Measurements from ENCODE around the gene L3MBTL1. TPM values are rescaled to one million over a fixed set of nuclear protein-coding genes. Genes with fewer than 3 reads are reported as not detected.
"Not testable (repeated sequence)": the region's sequence is repeated elsewhere in the genome, so short reads cannot be mapped to it uniquely, and the experiment has no call there.

Gene L3MBTL1
- total RNA-seq, 2 experiments from 2014 or later = 5.6 to 6.7 TPM

GRCh38 chr20:43465625-43465943 is 41.9 kb upstream of the L3MBTL1 start:
- peak; percentile 12 for ATAC-seq
- DNase-seq = no peak
- peaks cover 13% of the 10 kb centered on the region for H3K4me1 Mint-ChIP-seq (ENCODE audit: low read depth)
- H3K27ac Mint-ChIP-seq = no peak overlapping the region
- ChIA-PET CTCF (interaction anchor here (1.0 kb wide), 1 partner anchor 17 kb away, joined by 4 read pairs; no protein-coding TSS in a partner anchor), POLR2A (interaction anchor here (1.6 to 2.2 kb wide), 3 partner anchors 8 to 104 kb away, joined by 4 to 12 read pairs (median 7); partner anchors contain the start of gene SRSF6)
- H3K9me3 Mint-ChIP-seq (ENCODE audit: insufficient read depth) = no peaks in the 10 kb centered on the region
- H3K36me3 Mint-ChIP-seq (ENCODE audit: low read depth) = peaks cover 61% of the 10 kb centered on the region
- H3K27me3 Mint-ChIP-seq (ENCODE audit: low read depth) = no peaks in the 10 kb centered on the region
- H3K4me3 Mint-ChIP-seq = no peak overlapping the region

GRCh38 chr20:43467589-43467988 is 39.9 kb upstream of the L3MBTL1 start:
- ATAC-seq = no peak
- Mint-ChIP-seq H3K27ac (no peak overlapping the region), H3K27me3 (ENCODE audit: low read depth) (no peaks in the 10 kb centered on the region), H3K4me3 (no peak overlapping the region), H3K36me3 (ENCODE audit: low read depth) (peaks cover 47% of the 10 kb centered on the region), H3K9me3 (ENCODE audit: insufficient read depth) (no peaks in the 10 kb centered on the region), H3K4me1 (ENCODE audit: low read depth) (peaks cover 3% of the 10 kb centered on the region)
- POLR2A ChIA-PET = no interaction called here
- no peak for DNase-seq
- CTCF ChIA-PET = interaction anchor here (1.7 kb wide), 1 partner anchor 19 kb away, joined by 5 read pairs; no protein-coding TSS in a partner anchor

GRCh38 chr20:43472671-43473380 is 34.7 kb upstream of the L3MBTL1 start:
- H3K9me3 Mint-ChIP-seq (ENCODE audit: insufficient read depth) = no peaks in the 10 kb centered on the region
- H3K4me1 Mint-ChIP-seq (ENCODE audit: low read depth) = peaks cover 4% of the 10 kb centered on the region
- ChIA-PET POLR2A (no interaction called here), CTCF (no interaction called here)
- no peak for DNase-seq
- no peak for ATAC-seq
- peaks cover 8% of the 10 kb centered on the region for H3K27me3 Mint-ChIP-seq (ENCODE audit: low read depth)
- H3K36me3 Mint-ChIP-seq (ENCODE audit: low read depth) = peaks cover 5% of the 10 kb centered on the region
- no peak overlapping the region for H3K4me3 Mint-ChIP-seq
- H3K27ac Mint-ChIP-seq = no peak overlapping the region

GRCh38 chr20:43473381-43473704 is 34.2 kb upstream of the L3MBTL1 start:
- DNase-seq (no peak), ATAC-seq (no peak)
- no peak overlapping the region for H3K27ac Mint-ChIP-seq
- CTCF ChIA-PET = no interaction called here
- H3K4me1 Mint-ChIP-seq (ENCODE audit: low read depth) = peaks cover 4% of the 10 kb centered on the region
- peaks cover 13% of the 10 kb centered on the region for H3K27me3 Mint-ChIP-seq (ENCODE audit: low read depth)
- H3K4me3 Mint-ChIP-seq = no peak overlapping the region
- peaks cover 5% of the 10 kb centered on the region for H3K36me3 Mint-ChIP-seq (ENCODE audit: low read depth)
- H3K9me3 Mint-ChIP-seq (ENCODE audit: insufficient read depth) = no peaks in the 10 kb centered on the region
- POLR2A ChIA-PET = no interaction called here

GRCh38 chr20:43477193-43477592 is 30.3 kb upstream of the L3MBTL1 start:
- H3K9me3 Mint-ChIP-seq (ENCODE audit: insufficient read depth) = no peaks in the 10 kb centered on the region
- H3K4me3 Mint-ChIP-seq = no peak overlapping the region
- POLR2A ChIA-PET = interaction anchor here (1.2 to 1.7 kb wide), 2 partner anchors 11 to 19 kb away, joined by 6 to 7 read pairs; partner anchors contain the start of gene SRSF6
- no peaks in the 10 kb centered on the region for H3K36me3 Mint-ChIP-seq (ENCODE audit: low read depth)
- no peak overlapping the region for H3K27ac Mint-ChIP-seq
- CTCF ChIA-PET = interaction anchor here (0.9 kb wide), 1 partner anchor 20 kb away, joined by 3 read pairs; the partner anchor contains the start of gene SRSF6
- ATAC-seq (no peak), DNase-seq (no peak)
- peaks cover 21% of the 10 kb centered on the region for H3K27me3 Mint-ChIP-seq (ENCODE audit: low read depth)
- H3K4me1 Mint-ChIP-seq (ENCODE audit: low read depth) = peaks cover 4% of the 10 kb centered on the region

- no peak for ATAC-seq
- no peaks in the 10 kb centered on the region for H3K36me3 Mint-ChIP-seq (ENCODE audit: low read depth)
- peaks cover 21% of the 10 kb centered on the region for H3K27me3 Mint-ChIP-seq (ENCODE audit: low read depth)
- H3K27ac Mint-ChIP-seq = no peak overlapping the region
- no peak for DNase-seq
- ChIA-PET POLR2A (interaction anchor here (1.2 to 1.7 kb wide), 2 partner anchors 11 to 20 kb away, joined by 6 to 7 read pairs; partner anchors contain the start of gene SRSF6), CTCF (interaction anchor here (0.9 kb wide), 1 partner anchor 20 kb away, joined by 3 read pairs; the partner anchor contains the start of gene SRSF6)
- H3K4me3 Mint-ChIP-seq = no peak overlapping the region
- H3K4me1 Mint-ChIP-seq (ENCODE audit: low read depth) = peaks cover 4% of the 10 kb centered on the region
- no peaks in the 10 kb centered on the region for H3K9me3 Mint-ChIP-seq (ENCODE audit: insufficient read depth)
Measured at GRCh38 chr20:43477619-43478018, 29.9 kb upstream of the L3MBTL1 start.

GRCh38 chr20:43490038-43490437 is 17.5 kb upstream of the L3MBTL1 start:
- Mint-ChIP-seq H3K9me3 (ENCODE audit: insufficient read depth) (no peaks in the 10 kb centered on the region), H3K27me3 (ENCODE audit: low read depth) (peaks cover 8% of the 10 kb centered on the region), H3K27ac (no peak overlapping the region), H3K4me1 (ENCODE audit: low read depth) (peaks cover 3% of the 10 kb centered on the region), H3K4me3 (no peak overlapping the region), H3K36me3 (ENCODE audit: low read depth) (no peaks in the 10 kb centered on the region)
- no peak for DNase-seq
- ChIA-PET CTCF (interaction anchor here (1.7 kb wide), 1 partner anchor 41 kb away, joined by 4 read pairs; no protein-coding TSS in a partner anchor), POLR2A (no interaction called here)
- no peak for ATAC-seq

- Mint-ChIP-seq H3K36me3 (ENCODE audit: low read depth) (no peaks in the 10 kb centered on the region), H3K9me3 (ENCODE audit: insufficient read depth) (no peaks in the 10 kb centered on the region), H3K4me1 (ENCODE audit: low read depth) (peaks cover 3% of the 10 kb centered on the region), H3K4me3 (no peak overlapping the region), H3K27me3 (ENCODE audit: low read depth) (peaks cover 8% of the 10 kb centered on the region), H3K27ac (no peak overlapping the region)
- ChIA-PET POLR2A (no interaction called here), CTCF (no interaction called here)
- DNase-seq (no peak), ATAC-seq (no peak)
Measured at GRCh38 chr20:43492101-43492500, 15.4 kb upstream of the L3MBTL1 start.

GRCh38 chr20:43495388-43495787 is 12.1 kb upstream of the L3MBTL1 start:
- no peak for DNase-seq
- H3K4me1 Mint-ChIP-seq (ENCODE audit: low read depth) = peaks cover 3% of the 10 kb centered on the region
- H3K27ac Mint-ChIP-seq = no peak overlapping the region
- no peak for ATAC-seq
- ChIA-PET CTCF (no interaction called here), POLR2A (no interaction called here)
- H3K36me3 Mint-ChIP-seq (ENCODE audit: low read depth) = no peaks in the 10 kb centered on the region
- no peak overlapping the region for H3K4me3 Mint-ChIP-seq
- H3K9me3 Mint-ChIP-seq (ENCODE audit: insufficient read depth) = no peaks in the 10 kb centered on the region
- H3K27me3 Mint-ChIP-seq (ENCODE audit: low read depth) = peaks cover 3% of the 10 kb centered on the region

GRCh38 chr20:43502021-43502420 is 5.5 kb upstream of the L3MBTL1 start:
- CTCF ChIA-PET, POLR2A ChIA-PET, ATAC-seq: not testable (repeated sequence)

GRCh38 chr20:43506238-43506637 is 1.3 kb upstream of the L3MBTL1 start:
- no peak overlapping the region for H3K4me3 Mint-ChIP-seq
- no peak overlapping the region for H3K27ac Mint-ChIP-seq
- DNase-seq (no peak), ATAC-seq (no peak)
- H3K4me1 Mint-ChIP-seq (ENCODE audit: low read depth) = peaks cover 8% of the 10 kb centered on the region
- ChIA-PET POLR2A (no interaction called here), CTCF (no interaction called here)
- no peaks in the 10 kb centered on the region for H3K9me3 Mint-ChIP-seq (ENCODE audit: insufficient read depth)
- H3K36me3 Mint-ChIP-seq (ENCODE audit: low read depth) = no peaks in the 10 kb centered on the region
- H3K27me3 Mint-ChIP-seq (ENCODE audit: low read depth) = peaks cover 44% of the 10 kb centered on the region

More at GRCh38 chr20:43502021-43502420, 5.5 kb upstream of the L3MBTL1 start:
- not testable (repeated sequence) for H3K4me1 Mint-ChIP-seq (ENCODE audit: low read depth); H3K4me3 Mint-ChIP-seq; H3K27ac Mint-ChIP-seq; H3K36me3 Mint-ChIP-seq (ENCODE audit: low read depth); DNase-seq; H3K9me3 Mint-ChIP-seq (ENCODE audit: insufficient read depth)
- peaks cover 30% of the 10 kb centered on the region for H3K27me3 Mint-ChIP-seq (ENCODE audit: low read depth)

GRCh38 chr20:43508106-43508505 is 609 bp downstream of the L3MBTL1 start:
- peaks cover 36% of the 10 kb centered on the region for H3K27me3 Mint-ChIP-seq (ENCODE audit: low read depth)
- H3K9me3 Mint-ChIP-seq (ENCODE audit: insufficient read depth) = no peaks in the 10 kb centered on the region
- no peak overlapping the region for H3K27ac Mint-ChIP-seq
- H3K36me3 Mint-ChIP-seq (ENCODE audit: low read depth) = no peaks in the 10 kb centered on the region
- ATAC-seq (peak; percentile 34), DNase-seq (no peak)
- peaks cover 8% of the 10 kb centered on the region for H3K4me1 Mint-ChIP-seq (ENCODE audit: low read depth)
- ChIA-PET CTCF (interaction anchor here (1.1 kb wide), 1 partner anchor 22 kb away, joined by 3 read pairs; no protein-coding TSS in a partner anchor), POLR2A (interaction anchor here (1.0 kb wide), 1 partner anchor 50 kb away, joined by 6 read pairs; the partner anchor contains the start of gene SRSF6)
- H3K4me3 Mint-ChIP-seq = peak overlapping the region; percentile 62

Data from activated CD8-positive, alpha-beta T cell treated with anti-CD3 and anti-CD28 coated beads, Interleukin-2, amount 10 ng/mL, durations not matched to agents 7 days and 5 days (primary cell).